Lower leg skin (tissue), 4 donors: ENCODE data around the gene ICAM2. TPM values are rescaled to one million over a fixed set of nuclear protein-coding genes. Genes with fewer than 3 reads are reported as not detected.

Experiments
- DNase-seq, 2 donors: peaks; one replicate each; pipeline ENCODE4 v3.0.0-alpha.2; 2019; ENCODE audit warnings: low spot score in 2 of 2
- H3K4me3 ChIP-seq: fragments of 200-600 bp; sonication (generic); 2 replicates; pipeline ENCODE4 v1.5.1; 2017; ENCODE audit warnings: mild to moderate bottlenecking, low read depth; ENCODE audit not compliant: poor library complexity, severe bottlenecking
- CTCF ChIP-seq, 3 donors: fragments of 450-650 bp; IDR thresholded peaks; one replicate each; pipeline ENCODE4 v1.5.1; 2016; ENCODE audit warnings: antibody characterized with exemption in 3 of 3, mild to moderate bottlenecking in 3 of 3, moderate library complexity in 2 of 3
- POLR2A ChIP-seq, 2 donors: fragments of 450-650 bp; IDR thresholded peaks; one replicate each; pipeline ENCODE4 v1.6.1; 2016 to 2017; ENCODE audit warnings: antibody characterized with exemption in 2 of 2, mild to moderate bottlenecking in 1 of 2, moderate library complexity in 1 of 2
- WGBS, 2 donors: methylation state at CpG; one replicate each; pipeline ENCODE4 v1.1.5; 2018; 5-methylcytosine and 5-hydroxymethylcytosine counted together
- intact Hi-C: fragments of 100-400 bp; cut with DNase I; formaldehyde crosslinking; loops from one replicate; pipeline ENCODE4 v1.15.0; 2023; ENCODE audit warnings: low total_unique reads
- total RNA-seq, 4 donors: library from RNA; depleted of rRNA; stranded (reverse); fragments of >200 nt; gene quantifications; one replicate each; pipeline ENCODE4 v1.1.0, GENCODE V29; 2016

The ICAM2 gene
- total RNA-seq, 4 donors from 2014 or later = 11.5 to 26.8 (median 19.9) TPM

GRCh38 chr17:63989622-63990345 is 30.6 kb downstream of the ICAM2 start:
- no peak for TF ChIP-seq POLR2A (IDR thresholded peaks at IDR 0.05)
- TF ChIP-seq CTCF (IDR thresholded peaks at IDR 0.05) = no peak
- intact Hi-C loops = no loop called here
- DNase-seq = no peak
- H3K4me3 ChIP-seq = no peak overlapping the region
- 79% methylated on average over 21 of the region's 21 CpGs for WGBS, 2 donors

DNA sequence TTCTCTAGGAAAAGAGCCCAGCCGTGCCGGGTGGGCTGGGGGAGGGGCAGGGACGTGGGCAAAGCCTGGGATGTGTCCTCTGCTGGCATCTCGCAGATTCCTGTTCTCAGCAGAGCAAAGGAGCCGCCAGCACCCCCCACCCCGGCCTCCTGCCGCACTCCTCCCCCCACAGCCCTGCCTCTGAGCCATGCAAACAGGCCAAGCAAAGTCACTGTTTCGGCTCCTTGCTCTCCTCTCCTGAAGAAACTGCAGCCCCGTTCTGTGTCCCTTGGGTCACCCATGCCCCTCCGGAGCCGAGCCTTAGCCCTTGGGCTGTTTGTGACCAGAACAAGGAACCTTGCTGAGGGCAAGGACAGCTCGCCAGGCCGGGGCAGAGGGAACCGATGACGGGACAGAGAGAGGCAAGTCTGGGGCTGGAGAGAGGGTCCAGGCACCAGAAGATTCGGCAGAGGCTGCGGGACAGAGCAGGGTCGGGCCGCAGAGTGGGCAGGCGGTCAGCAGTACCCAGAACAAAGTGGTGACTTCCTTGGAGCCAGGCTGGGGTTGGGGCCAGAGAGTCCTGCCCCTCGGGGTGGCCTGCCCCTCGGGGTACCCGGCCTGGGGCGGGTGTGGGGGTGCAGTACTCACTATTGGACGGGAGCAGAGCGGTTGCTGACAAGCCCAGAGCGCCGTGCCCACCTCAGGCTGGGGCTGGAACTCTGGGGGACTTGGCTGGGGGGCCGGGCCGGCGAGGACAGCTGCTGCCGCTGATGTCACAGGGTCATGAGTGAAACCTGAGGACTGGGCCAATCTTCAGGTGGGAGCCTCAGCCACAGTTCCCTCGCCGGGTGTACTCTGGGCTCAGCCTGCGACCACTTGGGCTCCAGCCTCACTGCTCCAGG is 31.5 kb downstream of the ICAM2 start:
- intact Hi-C loops = no loop called here
- 47 to 49% methylated on average over 22 to 35 of the region's 35 CpGs for WGBS, 2 donors
- no peak for TF ChIP-seq CTCF (IDR thresholded peaks at IDR 0.05)
- no peak for TF ChIP-seq POLR2A (IDR thresholded peaks at IDR 0.05)
- H3K4me3 ChIP-seq = no peak overlapping the region
- no peak for DNase-seq

- no peak for TF ChIP-seq CTCF (IDR thresholded peaks at IDR 0.05)
- TF ChIP-seq POLR2A (IDR thresholded peaks at IDR 0.05) = no peak
- DNase-seq = no peak
- no peak overlapping the region for H3K4me3 ChIP-seq
- intact Hi-C loops = no loop called here
- whole genome bisulfite sequencing, 2 donors = 88 to 94% methylated on average over 3 to 5 of the region's 5 CpGs
Observed at GRCh38 chr17:63988127-63988478, 32.3 kb downstream of the ICAM2 start.

DNA sequence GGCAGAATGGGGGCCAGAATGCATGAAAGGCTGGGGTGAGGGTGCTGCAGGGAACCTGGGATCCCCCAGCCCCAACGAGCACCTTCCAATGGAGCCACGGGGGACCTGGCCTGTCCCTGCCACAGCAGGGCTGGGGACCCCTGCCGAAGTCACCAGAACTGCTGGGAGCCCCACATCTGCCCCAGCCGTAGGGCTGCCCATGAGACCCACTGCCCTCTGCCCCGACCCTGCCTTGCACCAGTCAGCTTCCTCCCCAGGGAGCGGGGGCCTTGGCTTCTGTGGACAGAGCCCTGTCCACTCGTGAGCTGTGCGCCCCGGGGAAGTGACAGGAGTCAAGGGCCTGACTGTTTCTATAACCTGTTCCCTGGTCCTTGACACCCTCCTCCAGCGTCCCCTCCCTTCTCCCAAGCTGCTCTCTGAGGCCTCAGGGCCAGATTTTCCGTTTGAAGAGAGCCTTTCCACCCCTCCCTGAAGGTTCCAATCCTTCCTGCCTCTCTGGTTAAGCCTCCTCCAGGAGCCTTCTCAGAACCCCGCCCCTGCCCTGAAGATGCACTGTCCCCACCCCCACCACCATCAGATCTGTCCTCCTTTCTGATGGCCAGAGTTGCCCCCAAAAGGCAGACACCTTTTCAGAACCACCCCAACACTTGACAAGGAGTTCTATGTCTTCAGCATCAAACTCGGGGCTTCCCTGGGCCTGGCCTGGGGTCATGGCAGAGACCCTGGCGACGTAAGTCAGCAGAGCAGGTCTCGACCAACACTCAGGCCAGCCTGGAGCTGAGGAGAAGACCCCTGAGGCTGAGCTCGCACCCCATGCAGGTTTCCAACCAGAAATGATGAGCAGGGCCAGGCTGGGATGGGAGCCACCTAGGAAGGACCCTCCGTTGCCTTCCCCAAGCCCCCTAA is 33.0 kb downstream of the ICAM2 start:
- TF ChIP-seq POLR2A (IDR thresholded peaks at IDR 0.05) (no peak), CTCF (IDR thresholded peaks at IDR 0.05) (no peak)
- intact Hi-C loops = no loop called here
- WGBS, 2 donors = 73% methylated on average over 15 to 18 of the region's 18 CpGs
- no peak overlapping the region for H3K4me3 ChIP-seq
- DNase-seq = no peak

DNA sequence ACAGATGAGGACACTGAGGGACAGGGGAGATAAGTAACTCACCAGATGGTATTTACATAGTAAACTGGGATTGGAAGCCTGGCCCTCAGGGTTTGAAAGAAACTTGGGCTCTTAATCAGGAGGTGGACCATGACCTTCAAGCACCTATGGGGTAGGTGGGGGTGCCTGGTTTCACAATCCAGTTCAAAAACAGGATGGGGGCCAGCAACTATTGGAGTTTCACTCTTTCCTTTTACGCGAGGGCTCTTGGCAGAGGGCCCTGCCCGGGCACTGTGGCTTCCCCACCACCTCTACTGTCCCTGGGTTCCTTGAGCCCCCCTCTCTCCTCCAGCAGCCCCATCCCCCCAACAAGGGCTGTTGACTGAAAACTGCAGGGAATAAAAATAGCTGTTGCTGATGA is 33.6 kb downstream of the ICAM2 start:
- no peak for DNase-seq
- WGBS, 2 donors = 78 to 83% methylated on average over 3 of the region's 3 CpGs
- H3K4me3 ChIP-seq = no peak overlapping the region
- intact Hi-C loops = no loop called here
- TF ChIP-seq POLR2A (IDR thresholded peaks at IDR 0.05) (no peak), CTCF (IDR thresholded peaks at IDR 0.05) (no peak)
